ACC112 (cell line): ENCODE measurements around the gene AKT1.

Experiments used
- H2AFZ ChIP-seq: fragments of 200-600 bp; sonication (generic); one replicate; pipeline ENCODE4 v1.6.0; 2017; ENCODE audit warnings: antibody characterized with exemption, low read length; ENCODE audit not compliant: unreplicated experiment
- H3K27ac ChIP-seq: fragments of 200-600 bp; sonication (generic); 2 replicates; pipeline ENCODE4 v1.5.1; 2014; ENCODE audit warnings: low read depth, mild to moderate bottlenecking, antibody characterized with exemption, low read length, moderate library complexity
- H3K27me3 ChIP-seq: fragments of 200-600 bp; sonication (generic); 2 replicates; pipeline ENCODE4 v1.6.1; 2014; ENCODE audit warnings: mild to moderate bottlenecking, antibody characterized with exemption, low read length, moderate library complexity, mixed read lengths; ENCODE audit not compliant: insufficient read depth
- H3K36me3 ChIP-seq: fragments of 200-600 bp; sonication (generic); 2 replicates; pipeline ENCODE4 v1.6.1; 2016; ENCODE audit warnings: mild to moderate bottlenecking, antibody characterized with exemption, low read length, moderate library complexity, mixed read lengths; ENCODE audit not compliant: insufficient read depth
- H3K4me1 ChIP-seq: fragments of 200-600 bp; sonication (generic); one replicate; pipeline ENCODE4 v1.6.1; 2016; ENCODE audit warnings: low read length, mixed read lengths; ENCODE audit not compliant: insufficient read depth, unreplicated experiment, control insufficient read depth
- H3K4me3 ChIP-seq: fragments of 200-600 bp; sonication (generic); 2 replicates; pipeline ENCODE4 v1.5.1; 2014; ENCODE audit warnings: mild to moderate bottlenecking, low read depth, low read length
- H3K79me2 ChIP-seq: fragments of 200-600 bp; sonication (generic); one replicate; pipeline ENCODE4 v1.6.0; 2016; ENCODE audit warnings: low read length; ENCODE audit not compliant: control insufficient read depth, unreplicated experiment, insufficient read depth

The AKT1 gene

DNA sequence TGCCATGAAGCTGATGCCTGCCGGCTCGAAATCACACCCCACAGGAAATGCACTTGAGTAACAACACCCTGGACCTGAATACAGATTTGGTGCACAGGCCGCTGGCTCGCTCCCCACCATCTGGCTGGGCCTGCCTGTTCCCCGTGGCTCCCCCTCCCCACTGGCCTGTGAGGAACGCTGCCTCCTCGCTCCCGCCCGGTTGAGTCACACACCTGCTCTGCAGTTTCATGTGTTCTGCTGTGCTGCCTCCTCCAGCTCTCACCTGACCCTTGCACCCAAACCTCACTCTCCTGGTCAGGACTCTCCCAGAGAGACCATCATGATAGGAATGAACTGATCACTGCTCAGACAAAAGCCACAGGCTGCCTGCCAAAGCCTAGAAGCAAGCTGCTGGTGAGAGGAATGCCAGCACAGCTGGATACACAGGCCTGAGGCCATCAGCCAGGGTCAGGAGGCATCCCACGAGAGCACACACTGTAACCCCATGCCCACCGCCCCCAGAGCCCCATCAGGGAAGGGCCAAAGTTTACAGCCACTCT is 46.4 kb downstream of the AKT1 start:
- Histone ChIP-seq H3K4me1 (peaks cover 28% of the 10 kb centered on the region), H3K36me3 (no peaks in the 10 kb centered on the region), H3K4me3 (no peak overlapping the region), H3K27me3 (no peaks in the 10 kb centered on the region), H3K79me2 (peaks cover 13% of the 10 kb centered on the region), H2AFZ (no peak overlapping the region), H3K27ac (0 out of 2 replicates have a peak overlapping the region, but pooled peaks have one; percentile 1)

DNA sequence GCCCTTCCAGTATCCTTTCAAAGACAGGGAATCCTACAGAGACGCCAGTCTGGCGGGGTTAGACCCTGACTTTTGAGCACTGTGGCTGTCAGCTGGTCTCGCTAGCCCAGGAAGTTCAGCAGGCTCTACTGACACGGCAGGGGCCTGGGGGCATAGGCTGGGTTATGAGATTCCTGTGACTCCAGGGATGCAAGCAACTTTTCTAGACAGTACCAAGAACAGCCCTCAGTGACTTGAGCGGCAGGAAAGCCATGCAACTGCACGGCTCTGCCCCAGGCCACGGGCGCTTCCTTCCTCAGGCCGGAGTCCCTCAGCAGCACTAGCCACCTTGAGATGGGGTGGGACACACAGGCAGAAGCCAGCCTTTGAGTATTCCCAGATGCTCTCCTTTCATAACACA is 47.7 kb downstream of the AKT1 start:
- Histone ChIP-seq H3K4me3 (no peak overlapping the region), H3K79me2 (no peaks in the 10 kb centered on the region), H3K4me1 (peaks cover 31% of the 10 kb centered on the region), H3K27me3 (no peaks in the 10 kb centered on the region), H2AFZ (no peak overlapping the region), H3K27ac (no peak overlapping the region), H3K36me3 (no peaks in the 10 kb centered on the region)

- Histone ChIP-seq H3K79me2 (no peaks in the 10 kb centered on the region), H3K4me1 (peaks cover 31% of the 10 kb centered on the region), H3K36me3 (no peaks in the 10 kb centered on the region), H3K4me3 (no peak overlapping the region), H2AFZ (peak overlapping the region; percentile 33), H3K27ac (no peak overlapping the region), H3K27me3 (no peaks in the 10 kb centered on the region)
Measured at GRCh38 chr14:104746934-104747481, 48.5 kb downstream of the AKT1 start.

DNA sequence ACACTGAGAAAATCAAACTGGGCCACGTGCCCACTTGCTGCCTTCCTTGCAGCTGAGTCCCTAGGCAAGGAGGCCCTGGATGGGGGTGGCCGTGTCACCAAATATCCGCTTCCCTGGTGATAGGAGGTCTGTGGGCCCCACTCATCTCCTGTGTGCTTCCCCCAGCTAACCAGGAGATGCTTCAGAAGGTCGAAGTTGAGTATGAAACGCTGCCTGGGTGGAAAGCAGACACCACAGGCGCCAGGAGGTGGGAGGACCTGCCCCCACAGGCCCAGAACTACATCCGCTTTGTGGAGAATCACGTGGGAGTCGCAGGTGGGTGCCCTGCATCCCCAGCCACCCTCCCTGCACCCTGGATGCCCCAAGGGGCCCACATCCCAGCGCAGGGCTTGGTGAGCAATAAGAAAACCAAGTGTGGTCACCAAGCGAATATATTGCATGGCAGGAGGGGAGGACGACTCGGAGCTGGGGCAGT is 49.4 kb downstream of the AKT1 start:
- H3K27me3 ChIP-seq, result no peaks in the 10 kb centered on the region
- H2AFZ ChIP-seq, result no peak overlapping the region
- H3K4me3 ChIP-seq, result no peak overlapping the region
- no peak overlapping the region for H3K27ac ChIP-seq
- peaks cover 31% of the 10 kb centered on the region for H3K4me1 ChIP-seq
- H3K79me2 ChIP-seq, result no peaks in the 10 kb centered on the region
- H3K36me3 ChIP-seq, result no peaks in the 10 kb centered on the region

DNA sequence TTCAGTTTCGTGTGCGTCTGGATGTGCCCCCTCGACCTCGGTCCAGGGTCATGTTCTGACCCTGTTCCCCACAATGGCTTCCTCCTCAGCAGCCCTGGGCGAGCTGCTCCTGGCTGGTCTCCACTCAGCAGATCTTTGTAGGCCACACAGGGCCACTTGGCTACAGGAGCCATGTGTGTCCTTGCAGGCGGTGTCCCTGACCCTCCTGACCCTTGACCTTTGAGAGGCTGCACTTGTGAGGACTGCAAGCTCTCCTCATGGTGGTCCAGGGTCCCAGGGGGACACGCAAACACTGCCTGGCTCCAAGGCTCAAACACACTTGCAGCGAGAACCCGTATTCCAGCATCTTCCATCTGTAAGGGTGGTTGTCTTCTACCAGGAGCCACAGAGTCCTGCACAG is 50.1 kb downstream of the AKT1 start:
- Histone ChIP-seq H2AFZ (no peak overlapping the region), H3K4me3 (no peak overlapping the region), H3K79me2 (no peaks in the 10 kb centered on the region), H3K27me3 (no peaks in the 10 kb centered on the region), H3K27ac (no peak overlapping the region), H3K4me1 (peaks cover 31% of the 10 kb centered on the region), H3K36me3 (no peaks in the 10 kb centered on the region)

GRCh38 chr14:104744484-104744883 is 51.1 kb downstream of the AKT1 start:
- Histone ChIP-seq H3K4me3 (no peak overlapping the region), H3K79me2 (no peaks in the 10 kb centered on the region), H3K27ac (no peak overlapping the region), H3K27me3 (no peaks in the 10 kb centered on the region), H3K4me1 (peaks cover 21% of the 10 kb centered on the region), H2AFZ (no peak overlapping the region), H3K36me3 (no peaks in the 10 kb centered on the region)

- no peaks in the 10 kb centered on the region for H3K79me2 ChIP-seq
- H3K27ac ChIP-seq, result no peak overlapping the region
- H2AFZ ChIP-seq, result no peak overlapping the region
Measured at GRCh38 chr14:104743461-104744380, 51.8 kb downstream of the AKT1 start.

GRCh38 chr14:104742586-104743455 is 52.7 kb downstream of the AKT1 start:
- H3K4me1 ChIP-seq, result peaks cover 13% of the 10 kb centered on the region
- no peaks in the 10 kb centered on the region for H3K79me2 ChIP-seq
- no peaks in the 10 kb centered on the region for H3K36me3 ChIP-seq
- H3K27ac ChIP-seq, result no peak overlapping the region
- H2AFZ ChIP-seq, result no peak overlapping the region
- H3K4me3 ChIP-seq, result no peak overlapping the region
- H3K27me3 ChIP-seq, result no peaks in the 10 kb centered on the region

More at GRCh38 chr14:104743461-104744380, 51.8 kb downstream of the AKT1 start:
- H3K27me3 ChIP-seq, result no peaks in the 10 kb centered on the region
- no peaks in the 10 kb centered on the region for H3K36me3 ChIP-seq
- H3K4me3 ChIP-seq, result no peak overlapping the region
- peaks cover 14% of the 10 kb centered on the region for H3K4me1 ChIP-seq

DNA sequence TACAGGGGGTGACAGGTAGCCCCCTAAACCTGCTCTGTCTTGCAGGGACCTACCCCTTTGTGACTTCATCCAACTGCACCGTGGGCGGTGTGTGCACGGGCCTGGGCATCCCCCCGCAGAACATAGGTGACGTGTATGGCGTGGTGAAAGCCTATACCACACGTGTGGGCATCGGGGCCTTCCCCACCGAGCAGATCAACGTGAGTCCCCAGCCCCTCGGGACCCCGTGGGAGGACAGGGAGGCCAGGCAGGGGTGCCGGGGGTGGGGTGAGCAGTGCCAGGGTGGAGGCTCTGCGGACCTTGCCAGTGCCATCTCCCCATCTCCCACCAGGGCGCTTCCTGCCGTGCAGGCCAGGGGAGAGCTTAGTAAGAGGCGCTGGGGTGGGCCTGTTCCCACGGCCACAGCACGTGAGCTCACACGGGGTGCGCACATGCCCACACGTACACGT is 53.7 kb downstream of the AKT1 start:
- no peaks in the 10 kb centered on the region for H3K27me3 ChIP-seq
- no peaks in the 10 kb centered on the region for H3K79me2 ChIP-seq
- no peak overlapping the region for H2AFZ ChIP-seq
- no peaks in the 10 kb centered on the region for H3K36me3 ChIP-seq
- no peak overlapping the region for H3K4me3 ChIP-seq
- H3K4me1 ChIP-seq, result peaks cover 17% of the 10 kb centered on the region
- H3K27ac ChIP-seq, result no peak overlapping the region

DNA sequence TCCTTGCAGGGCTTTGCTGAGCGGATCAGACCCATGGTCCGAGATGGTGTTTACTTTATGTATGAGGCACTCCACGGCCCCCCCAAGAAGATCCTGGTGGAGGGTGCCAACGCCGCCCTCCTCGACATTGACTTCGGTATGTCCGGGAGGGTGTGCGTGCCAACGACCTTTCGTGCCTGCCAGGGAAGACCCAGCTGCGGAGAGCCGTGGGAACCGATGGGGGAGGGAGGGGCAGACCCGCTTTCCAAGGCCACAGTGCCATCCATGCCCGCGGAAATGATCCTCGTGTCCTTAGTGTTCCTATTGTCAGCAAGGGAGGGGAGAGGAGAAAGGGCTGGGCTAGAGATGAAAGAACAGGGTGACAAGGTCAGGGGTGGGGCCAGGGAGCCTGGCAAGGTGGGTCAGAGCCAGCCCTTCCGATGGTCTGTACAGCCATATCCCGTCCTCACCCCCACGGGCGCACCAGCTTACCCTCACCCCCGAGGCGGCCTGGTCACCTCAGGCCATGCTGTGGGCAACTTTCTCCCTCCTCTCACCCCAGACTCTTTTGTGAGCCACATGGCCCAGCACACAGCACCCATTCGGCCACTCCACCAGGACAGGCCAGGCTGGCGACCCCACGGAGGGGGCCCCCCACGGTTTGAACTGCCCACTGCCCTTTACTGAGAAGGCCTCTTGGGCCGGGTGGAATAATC is 54.3 kb downstream of the AKT1 start:
- Histone ChIP-seq H3K36me3 (no peaks in the 10 kb centered on the region), H3K27me3 (no peaks in the 10 kb centered on the region), H3K4me1 (peaks cover 18% of the 10 kb centered on the region), H3K79me2 (no peaks in the 10 kb centered on the region), H3K27ac (no peak overlapping the region), H3K4me3 (no peak overlapping the region), H2AFZ (no peak overlapping the region)
